SK-N-SH treated with all-trans-retinoic acid at 6 μM for 48 hours (cell line): ENCODE results near the gene KCNIP1.

Source experiments
- CSDC2 ChIP-seq: fragments of 250-450 bp; sonication (Bioruptor Pico); IDR thresholded peaks from 2 replicates; pipeline ENCODE4 v1.5.0; 2020; ENCODE audit warnings: mild to moderate bottlenecking, moderate library complexity
- CSRNP3 ChIP-seq: fragments of 250-450 bp; sonication (Bioruptor Pico); IDR thresholded peaks from 2 replicates; pipeline ENCODE4 v1.5.1; 2021; ENCODE audit warnings: mild to moderate bottlenecking, moderate library complexity
- OSR1 ChIP-seq: fragments of 250-450 bp; sonication (Bioruptor Pico); IDR thresholded peaks from 2 replicates; pipeline ENCODE4 v1.8.0; 2022; ENCODE audit warnings: moderate library complexity, mild to moderate bottlenecking, inconsistent platforms
- RARB ChIP-seq: fragments of 250-450 bp; sonication (Bioruptor Pico); IDR thresholded peaks from 2 replicates; pipeline ENCODE4 v1.8.0; 2021; ENCODE audit warnings: mild to moderate bottlenecking, moderate library complexity

- TF ChIP-seq CSRNP3 (no peak), CSDC2 (CRISPR knock-in tag) (no peak), RARB (no peak), OSR1 (CRISPR knock-in tag) (no peak)
These were observed 215.7 kb downstream of the KCNIP1 start for GRCh38 chr5:170719551-170719950.
